Transverse colon (tissue), 4 donors: ENCODE measurements around the gene LMBR1L. TPM values are rescaled to one million over a fixed set of nuclear protein-coding genes. Genes with fewer than 3 reads are reported as not detected.

Experiments
- DNase-seq: peaks from one replicate; pipeline ENCODE4 v3.0.0-alpha.2; 2019
- H3K27ac ChIP-seq, 4 donors: fragments of 200-600 bp; sonication (generic); 2 replicates each; pipeline ENCODE4 v1.5.1; 2016 to 2018; ENCODE audit warnings: inconsistent platforms in 4 of 4
- H3K27me3 ChIP-seq: fragments of 200-600 bp; sonication (generic); 2 replicates; pipeline ENCODE4 v1.5.1; 2017; ENCODE audit warnings: inconsistent platforms
- H3K36me3 ChIP-seq, 4 donors: fragments of 200-600 bp; sonication (generic); 2 replicates each; pipeline ENCODE4 v1.5.1; 2017 to 2019; ENCODE audit warnings: inconsistent platforms in 4 of 4
- H3K4me1 ChIP-seq, 4 donors: fragments of 200-600 bp; sonication (generic); 2 replicates each; pipeline ENCODE4 v1.5.1; 2017 to 2020; ENCODE audit warnings: inconsistent platforms in 4 of 4
- H3K4me3 ChIP-seq, 4 donors: fragments of 200-600 bp; sonication (generic); 1 replicate in 1 of 4; 2 replicates in 3 of 4; pipeline versions ENCODE4 v1.5.1 to v1.6.1; 2017 to 2019; ENCODE audit warnings: inconsistent platforms in 4 of 4
- H3K9me3 ChIP-seq, 2 donors: fragments of 200-600 bp; sonication (generic); 2 replicates each; pipeline ENCODE4 v1.5.1; 2017 to 2019; ENCODE audit warnings: inconsistent platforms in 2 of 2
- EP300 ChIP-seq: sonication (generic); formaldehyde crosslinking; IDR thresholded peaks from one replicate; pipeline ENCODE4 v1.6.1; 2017; ENCODE audit warnings: antibody characterized with exemption, low read depth
- POLR2A ChIP-seq: fragments of 450-650 bp; IDR thresholded peaks from one replicate; pipeline ENCODE4 v1.6.1; 2016; ENCODE audit warnings: antibody characterized with exemption, mild to moderate bottlenecking, moderate library complexity
- POLR2AphosphoS5 ChIP-seq, 3 donors: sonication (generic); formaldehyde crosslinking; IDR thresholded peaks; one replicate each; pipeline ENCODE4 v1.6.1; 2016; ENCODE audit warnings: antibody characterized with exemption in 3 of 3
- WGBS, 2 donors: methylation state at CpG; one replicate each; pipeline ENCODE4 v1.1.5; 2018; ENCODE audit warnings: low coverage in 1 of 2; 5-methylcytosine and 5-hydroxymethylcytosine counted together
- in situ Hi-C, 4 donors: fragments of 200-750 bp; cut with MboI; loops; one replicate each; pipeline versions ENCODE4 v1.15.0 to v1.15.1; 2017; ENCODE audit warnings: low sequenced_read_pairs in 3 of 4, low pct_ligation_motif_present in 1 of 4, low pct_unique_long_range_greater_than_20kb in 1 of 4
- intact Hi-C: fragments of 100-400 bp; cut with DNase I; formaldehyde crosslinking; loops from one replicate; pipeline ENCODE4 v1.15.1; 2023; ENCODE audit warnings: low total_unique reads
- total RNA-seq, 4 donors: library from RNA; depleted of rRNA; stranded (reverse); fragments of >200 nt; gene quantifications; one replicate each; pipeline ENCODE4 v1.1.0, GENCODE V29; 2016
- TF ChIP-seq, protein P1 (sequence below), 5 experiments: fragments of 200-600 bp in 3 of 5; fragments of 450-650 bp in 2 of 5; sonication (generic) in 3 of 5; IDR thresholded peaks; 1 replicate in 2 of 5; 2 replicates in 3 of 5; pipeline ENCODE4 v1.5.1; 2016 to 2017; ENCODE audit warnings: antibody characterized with exemption in 5 of 5, inconsistent platforms in 3 of 5, mild to moderate bottlenecking in 2 of 5, moderate library complexity in 1 of 5

Gene LMBR1L
- total RNA-seq, 4 donors from 2014 or later = 72.6 to 125 (median 82.1) TPM

DNA sequence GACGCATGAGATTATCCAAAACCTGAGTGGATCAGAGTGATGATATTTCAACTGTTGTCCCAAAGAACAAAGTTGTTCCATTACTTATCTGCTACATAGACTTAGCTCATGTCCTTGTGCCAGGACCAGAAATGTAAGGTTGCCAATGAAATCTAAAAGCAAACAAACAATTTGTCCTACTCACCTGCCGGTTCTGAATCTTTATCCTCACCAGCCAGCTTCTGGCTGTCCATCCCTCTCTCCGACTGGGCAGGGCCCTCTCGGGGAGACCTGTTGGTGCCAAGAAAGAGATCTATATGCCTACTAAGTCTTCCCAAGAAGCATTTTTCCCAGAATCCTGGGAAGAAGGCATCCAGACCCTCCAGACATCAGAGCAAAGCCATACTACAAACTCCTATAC lies 55.6 kb downstream of the LMBR1L start:
- Histone ChIP-seq H3K4me1 (peaks cover 34 to 43% (median 40%) of the 10 kb centered on the region in 4 donors), H3K27ac (no peak overlapping the region), H3K27me3 (no peaks in the 10 kb centered on the region), H3K9me3 (no peaks in the 10 kb centered on the region), H3K4me3 (no peak overlapping the region), H3K36me3 (peaks cover 0 to 37% (median 18%) of the 10 kb centered on the region in 4 donors)
- in situ Hi-C loops = no loop called here
- intact Hi-C loops = no loop called here
- TF ChIP-seq EP300 (no peak), POLR2AphosphoS5 (IDR thresholded peaks at IDR 0.05) (no peak), POLR2A (no peak)
- TF ChIP-seq, protein P1, sequence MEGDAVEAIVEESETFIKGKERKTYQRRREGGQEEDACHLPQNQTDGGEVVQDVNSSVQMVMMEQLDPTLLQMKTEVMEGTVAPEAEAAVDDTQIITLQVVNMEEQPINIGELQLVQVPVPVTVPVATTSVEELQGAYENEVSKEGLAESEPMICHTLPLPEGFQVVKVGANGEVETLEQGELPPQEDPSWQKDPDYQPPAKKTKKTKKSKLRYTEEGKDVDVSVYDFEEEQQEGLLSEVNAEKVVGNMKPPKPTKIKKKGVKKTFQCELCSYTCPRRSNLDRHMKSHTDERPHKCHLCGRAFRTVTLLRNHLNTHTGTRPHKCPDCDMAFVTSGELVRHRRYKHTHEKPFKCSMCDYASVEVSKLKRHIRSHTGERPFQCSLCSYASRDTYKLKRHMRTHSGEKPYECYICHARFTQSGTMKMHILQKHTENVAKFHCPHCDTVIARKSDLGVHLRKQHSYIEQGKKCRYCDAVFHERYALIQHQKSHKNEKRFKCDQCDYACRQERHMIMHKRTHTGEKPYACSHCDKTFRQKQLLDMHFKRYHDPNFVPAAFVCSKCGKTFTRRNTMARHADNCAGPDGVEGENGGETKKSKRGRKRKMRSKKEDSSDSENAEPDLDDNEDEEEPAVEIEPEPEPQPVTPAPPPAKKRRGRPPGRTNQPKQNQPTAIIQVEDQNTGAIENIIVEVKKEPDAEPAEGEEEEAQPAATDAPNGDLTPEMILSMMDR (IDR thresholded peaks at IDR 0.05) = no peak
- no peak for DNase-seq
- WGBS, 2 donors = 69 to 75% methylated on average over 2 to 4 of the region's 4 CpGs

DNA sequence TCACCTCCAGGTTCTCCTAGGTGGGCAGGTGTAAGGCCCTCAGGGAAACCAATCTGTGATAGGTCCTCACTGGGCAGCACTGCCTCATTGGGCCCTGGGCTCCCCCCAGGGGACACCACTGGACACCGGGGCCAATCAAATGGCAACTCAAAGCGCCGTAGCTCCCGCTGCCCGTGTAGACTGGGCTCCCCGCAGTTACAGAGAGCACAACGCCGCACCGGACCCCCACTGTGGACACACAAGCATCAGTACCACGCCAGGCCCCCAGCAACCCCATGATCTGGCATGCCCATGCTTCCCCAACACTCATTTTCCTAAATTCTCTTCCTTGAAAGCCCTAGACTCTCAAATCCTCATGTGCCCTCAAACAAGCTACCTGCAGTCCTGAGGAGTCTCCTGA lies 56.1 kb downstream of the LMBR1L start:
- in situ Hi-C loops (no loop called here), intact Hi-C loops (no loop called here)
- Histone ChIP-seq H3K27ac (no peak overlapping the region), H3K4me3 (no peak overlapping the region), H3K36me3 (peaks cover 0 to 41% (median 20%) of the 10 kb centered on the region in 4 donors), H3K27me3 (no peaks in the 10 kb centered on the region), H3K4me1 (peaks cover 34 to 43% (median 40%) of the 10 kb centered on the region in 4 donors), H3K9me3 (no peaks in the 10 kb centered on the region)
- no peak for TF ChIP-seq POLR2A
- no peak for TF ChIP-seq POLR2AphosphoS5 (IDR thresholded peaks at IDR 0.05)
- TF ChIP-seq, protein P1 (IDR thresholded peaks at IDR 0.05) = no peak
- no peak for TF ChIP-seq EP300
- no peak for DNase-seq
- 94% methylated on average over 10 of the region's 10 CpGs; no CpG with 5 or more reads in 1 of the 2 donors for WGBS, 2 donors

DNA sequence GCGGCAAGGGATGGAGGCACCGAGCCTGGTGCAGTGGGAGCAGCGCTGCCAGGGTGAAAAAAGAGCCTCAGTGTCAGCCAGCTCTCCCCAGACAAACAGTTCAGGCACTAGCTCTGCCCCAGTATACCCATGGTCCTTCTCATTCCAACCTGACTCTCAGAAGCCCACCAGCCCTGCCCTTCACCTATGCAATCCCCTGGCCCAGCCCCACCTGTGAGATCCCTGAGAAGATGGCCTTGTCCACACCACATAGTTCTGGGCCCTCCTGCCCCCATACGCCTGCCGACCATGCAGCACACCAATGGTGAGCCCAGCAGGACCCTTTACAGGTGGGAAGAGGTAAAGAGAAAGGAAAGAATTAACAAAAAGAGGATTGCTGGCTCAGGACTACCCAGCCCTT lies 56.6 kb downstream of the LMBR1L start:
- DNase-seq = no peak
- intact Hi-C loops (no loop called here), in situ Hi-C loops (no loop called here)
- no peak overlapping the region for H3K4me3 ChIP-seq
- no peaks in the 10 kb centered on the region for H3K27me3 ChIP-seq
- WGBS, 2 donors = 96 to 100% methylated on average over 2 to 5 of the region's 5 CpGs
- H3K4me1 ChIP-seq = peaks cover 34 to 41% (median 40%) of the 10 kb centered on the region in 4 donors
- no peak for TF ChIP-seq POLR2A
- TF ChIP-seq, protein P1 (IDR thresholded peaks at IDR 0.05) = no peak
- TF ChIP-seq POLR2AphosphoS5 (IDR thresholded peaks at IDR 0.05) = no peak
- TF ChIP-seq EP300 = no peak
- no peaks in the 10 kb centered on the region for H3K9me3 ChIP-seq
- peaks cover 0 to 45% (median 22%) of the 10 kb centered on the region in 4 donors for H3K36me3 ChIP-seq
- H3K27ac ChIP-seq = no peak overlapping the region

- TF ChIP-seq, protein P1 (IDR thresholded peaks at IDR 0.05) = no peak
- no peak for TF ChIP-seq POLR2AphosphoS5 (IDR thresholded peaks at IDR 0.05)
- TF ChIP-seq POLR2A = no peak
- no peak for TF ChIP-seq EP300
Measured at GRCh38 chr12:49052451-49053208, 58.0 kb downstream of the LMBR1L start.

More at GRCh38 chr12:49052451-49053208, 58.0 kb downstream of the LMBR1L start:
- no peaks in the 10 kb centered on the region for H3K27me3 ChIP-seq
- WGBS, 2 donors = 88% methylated on average over 16 of the region's 16 CpGs; no CpG with 5 or more reads in 1 of the 2 donors
- in situ Hi-C loops (no loop called here), intact Hi-C loops (no loop called here)
- H3K4me3 ChIP-seq = no peak overlapping the region
- no peak overlapping the region for H3K27ac ChIP-seq
- peaks cover 0 to 59% (median 29%) of the 10 kb centered on the region in 4 donors for H3K36me3 ChIP-seq
- peaks cover 24 to 27% (median 26%) of the 10 kb centered on the region in 4 donors for H3K4me1 ChIP-seq
- H3K9me3 ChIP-seq = no peaks in the 10 kb centered on the region
- DNase-seq = no peak
